Testis (tissue), 2 donors: Measurements from ENCODE around the gene PROSER3.

Experiments used
- CTCF ChIP-seq, 3 experiments: fragments of 450-650 bp in 2 of 3; fragments of 200-600 bp in 1 of 3; sonication (generic) in 1 of 3; IDR thresholded peaks; one replicate each; pipeline ENCODE4 v1.5.1; 2016 to 2019; ENCODE audit warnings: antibody characterized with exemption in 3 of 3, mild to moderate bottlenecking in 2 of 3, moderate library complexity in 1 of 3
- POLR2A ChIP-seq: fragments of 450-650 bp; IDR thresholded peaks from one replicate; pipeline ENCODE4 v1.6.1; 2017; ENCODE audit warnings: antibody characterized with exemption, mild to moderate bottlenecking, moderate library complexity

GRCh38 chr19:35796645-35797542 lies 38.9 kb downstream of the PROSER3 start:
- TF ChIP-seq CTCF (IDR thresholded peaks at IDR 0.05) (no peak), POLR2A (no peak)
